MCF 10A (cell line): ENCODE data around the gene WDR48. TPM values are rescaled to one million over a fixed set of nuclear protein-coding genes. Genes with fewer than 3 reads are reported as not detected.

Source experiments
- BruUV-seq: library from RNA; stranded (reverse); fragments of 400-500 nt; replicated peaks from 2 replicates; lab custom pipeline; 2021; lab: Mats Ljungman, UMichigan
- CTCF ChIA-PET: fragments of 300-600 bp; sonication (Branson Sonifier 250); formaldehyde crosslinking; extraction: SDS; loops from one replicate; lab custom pipeline; 2021; ENCODE audit warnings: antibody characterized with exemption, inconsistent platforms; lab: Yijun Ruan, JAX
- POLR2A ChIA-PET: fragments of 300-600, 350-650 bp; sonication (Branson Sonifier 250); formaldehyde crosslinking; extraction: SDS; loops from one replicate; lab custom pipeline; 2020; ENCODE audit warnings: antibody characterized with exemption, inconsistent platforms; lab: Yijun Ruan, JAX
- DNase-seq: peaks from one replicate; pipeline ENCODE4 v3.0.0-alpha.2; 2018; ENCODE audit not compliant: unreplicated experiment
- H3K27ac Mint-ChIP-seq: one replicate; pipeline ENCODE4 v1.8.0; 2022; ENCODE audit warnings: mild to moderate bottlenecking, low read depth, mixed read lengths; ENCODE audit not compliant: unreplicated experiment
- H3K27me3 Mint-ChIP-seq: one replicate; pipeline ENCODE4 v1.8.0; 2022; ENCODE audit warnings: mixed read lengths; ENCODE audit not compliant: insufficient read depth, unreplicated experiment
- H3K36me3 Mint-ChIP-seq: one replicate; pipeline ENCODE4 v1.8.0; 2022; ENCODE audit warnings: mild to moderate bottlenecking, moderate library complexity, mixed read lengths; ENCODE audit not compliant: insufficient read depth, unreplicated experiment
- H3K4me1 Mint-ChIP-seq: one replicate; pipeline ENCODE4 v1.8.0; 2022; ENCODE audit warnings: mixed read lengths; ENCODE audit not compliant: insufficient read depth, unreplicated experiment
- H3K4me3 Mint-ChIP-seq: one replicate; pipeline ENCODE4 v1.8.0; 2022; ENCODE audit warnings: mild to moderate bottlenecking, moderate library complexity, mixed read lengths; ENCODE audit not compliant: unreplicated experiment
- H3K9me3 Mint-ChIP-seq: one replicate; pipeline ENCODE4 v1.8.0; 2022; ENCODE audit warnings: mixed read lengths; ENCODE audit not compliant: unreplicated experiment
- intact Hi-C: fragments of 100-400 bp; cut with micrococcal nuclease; formaldehyde crosslinking; loops from 2 replicates; pipeline ENCODE4 v1.14.1; 2022
- total RNA-seq: library from RNA; stranded (reverse); gene quantifications from 2 replicates; pipeline ENCODE4 v1.2.3, GENCODE V29; 2022
- TF ChIP-seq, protein P1 (sequence below): fragments of 200-600 bp; IDR thresholded peaks from one replicate; pipeline ENCODE4 v1.8.0; 2022; ENCODE audit warnings: antibody characterized with exemption, mild to moderate bottlenecking; ENCODE audit not compliant: unreplicated experiment

WDR48 gene
- total RNA-seq, 1 experiment from 2014 or later: 26.0 TPM

GRCh38 chr3:39143051-39143885 lies 91.5 kb downstream of the WDR48 start:
- Mint-ChIP-seq H3K36me3 (peaks cover 47% of the 10 kb centered on the region), H3K27ac (no peak overlapping the region), H3K9me3 (no peaks in the 10 kb centered on the region), H3K27me3 (no peaks in the 10 kb centered on the region), H3K4me3 (no peak overlapping the region), H3K4me1 (peaks cover 41% of the 10 kb centered on the region)
- no TSS peak for BruUV-seq
- POLR2A ChIA-PET: interaction anchor here (2.1 kb wide), 1 partner anchor 35 kb away, joined by 5 read pairs; the partner anchor contains the start of genes GORASP1 and TTC21A
- CTCF ChIA-PET: interaction anchor here (0.6 to 1.6 kb wide), 5 partner anchors 9 to 145 kb away, joined by 3 to 6 read pairs (median 4); no protein-coding TSS in a partner anchor
- no peak for DNase-seq
- intact Hi-C loops: no loop called here
- TF ChIP-seq, protein P1, sequence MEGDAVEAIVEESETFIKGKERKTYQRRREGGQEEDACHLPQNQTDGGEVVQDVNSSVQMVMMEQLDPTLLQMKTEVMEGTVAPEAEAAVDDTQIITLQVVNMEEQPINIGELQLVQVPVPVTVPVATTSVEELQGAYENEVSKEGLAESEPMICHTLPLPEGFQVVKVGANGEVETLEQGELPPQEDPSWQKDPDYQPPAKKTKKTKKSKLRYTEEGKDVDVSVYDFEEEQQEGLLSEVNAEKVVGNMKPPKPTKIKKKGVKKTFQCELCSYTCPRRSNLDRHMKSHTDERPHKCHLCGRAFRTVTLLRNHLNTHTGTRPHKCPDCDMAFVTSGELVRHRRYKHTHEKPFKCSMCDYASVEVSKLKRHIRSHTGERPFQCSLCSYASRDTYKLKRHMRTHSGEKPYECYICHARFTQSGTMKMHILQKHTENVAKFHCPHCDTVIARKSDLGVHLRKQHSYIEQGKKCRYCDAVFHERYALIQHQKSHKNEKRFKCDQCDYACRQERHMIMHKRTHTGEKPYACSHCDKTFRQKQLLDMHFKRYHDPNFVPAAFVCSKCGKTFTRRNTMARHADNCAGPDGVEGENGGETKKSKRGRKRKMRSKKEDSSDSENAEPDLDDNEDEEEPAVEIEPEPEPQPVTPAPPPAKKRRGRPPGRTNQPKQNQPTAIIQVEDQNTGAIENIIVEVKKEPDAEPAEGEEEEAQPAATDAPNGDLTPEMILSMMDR: no peak

- H3K27me3 Mint-ChIP-seq: no peaks in the 10 kb centered on the region
- intact Hi-C loops: no loop called here
- H3K9me3 Mint-ChIP-seq: no peaks in the 10 kb centered on the region
- TF ChIP-seq, protein P1: no peak
- no peak for DNase-seq
- no peak overlapping the region for H3K27ac Mint-ChIP-seq
- H3K36me3 Mint-ChIP-seq: peaks cover 47% of the 10 kb centered on the region
- H3K4me3 Mint-ChIP-seq: no peak overlapping the region
- peaks cover 50% of the 10 kb centered on the region for H3K4me1 Mint-ChIP-seq
- BruUV-seq: no TSS peak
- ChIA-PET POLR2A (interaction anchor here (1.6 to 2.1 kb wide), 2 partner anchors 36 to 39 kb away, joined by 5 read pairs; partner anchors contain the start of genes GORASP1 and TTC21A), CTCF (interaction anchor here (0.5 to 1.6 kb wide), 6 partner anchors 10 to 216 kb away, joined by 3 to 5 read pairs (median 3); no protein-coding TSS in a partner anchor)
Measured at GRCh38 chr3:39144095-39144747, 92.4 kb downstream of the WDR48 start.

GRCh38 chr3:39144748-39145380 lies 93.0 kb downstream of the WDR48 start:
- Mint-ChIP-seq H3K9me3 (no peaks in the 10 kb centered on the region), H3K4me1 (peaks cover 57% of the 10 kb centered on the region), H3K4me3 (no peak overlapping the region), H3K27ac (no peak overlapping the region), H3K36me3 (peaks cover 47% of the 10 kb centered on the region), H3K27me3 (no peaks in the 10 kb centered on the region)
- POLR2A ChIA-PET: interaction anchor here (1.6 to 2.1 kb wide), 2 partner anchors 37 to 39 kb away, joined by 5 read pairs; partner anchors contain the start of genes GORASP1 and TTC21A
- no TSS peak for BruUV-seq
- intact Hi-C loops: no loop called here
- no peak for DNase-seq
- CTCF ChIA-PET: interaction anchor here (0.5 to 1.7 kb wide), 6 partner anchors 17 to 216 kb away, joined by 3 to 7 read pairs (median 4); no protein-coding TSS in a partner anchor
- TF ChIP-seq, protein P1: no peak
